ENCODE measurements around the gene PPP1R11. TPM values are rescaled to one million over a fixed set of nuclear protein-coding genes. Genes with fewer than 3 reads are reported as not detected.

Gene PPP1R11
- total and polyA plus RNA-seq, 9 of the 15 experiments (the other 6 are each of a cell fraction or from before 2014, with no cell fraction given), result 17.8 to 94.8 (median 44.6) TPM

GRCh38 chr6:30101444-30102413 lies 34.7 kb downstream of the PPP1R11 start:
- peak; percentile 92 to 95 (median 94) for DNase-seq (ENCODE audit: extremely low read depth in 1 of 4, low spot score in 3 of 4)
- Histone ChIP-seq H3K79me2 (ENCODE audit: control insufficient read depth, insufficient read depth, low read length) (no peaks in the 10 kb centered on the region), H3K27me3 (ENCODE audit: control insufficient read depth in 2 of 2, insufficient read depth in 2 of 2, low read length in 2 of 2) (peaks cover 11 to 25% of the 10 kb centered on the region in 2 experiments; a peak in 4 of 5 replicates), H3K36me3 (ENCODE audit: control insufficient read depth, insufficient read depth, low read length) (no peaks in the 10 kb centered on the region), H3K4me1 (replicated peaks in 1 of 2; ENCODE audit: control insufficient read depth in 2 of 2, insufficient read depth in 2 of 2, low read length in 2 of 2) (peaks cover 35 to 45% of the 10 kb centered on the region in 2 experiments), H3K4me2 (ENCODE audit: insufficient read depth, low read length) (peak overlapping the region; percentile 86), H3K9me1 (ENCODE audit: control insufficient read depth, insufficient read depth, low read length) (no peaks in the 10 kb centered on the region), H3K9ac (ENCODE audit: insufficient read depth in 1 of 2, low read depth in 2 of 2, low read length in 2 of 2) (peak overlapping the region; percentile 40 to 84), H3K4me3 (peak overlapping the region; percentile 35), H3K27ac (ENCODE audit: extremely low read depth, low read depth, low read length) (no peak overlapping the region), H4K20me1 (replicated peaks; ENCODE audit: control insufficient read depth, insufficient read depth, low read length) (no peaks in the 10 kb centered on the region), H3K9me3 (replicated peaks; ENCODE audit: control insufficient read depth, insufficient read depth, low read depth, low read length) (no peaks in the 10 kb centered on the region), H2AFZ (ENCODE audit: low read depth, low read length) (peak overlapping the region; percentile 98)
- peak; percentile 70 for FAIRE-seq
- ATAC-seq, result peak; percentile 97
- no TSS peak for BruUV-seq (replicated peaks)
- ChIA-PET CTCF (ENCODE audit: low intra/inter-chr PET ratio) (interaction anchor here (1.7 to 4.2 kb wide), 3 partner anchors 29 to 295 kb away, joined by 6 to 66 read pairs (median 6); no protein-coding TSS in a partner anchor), POLR2A (interaction anchor here (0.7 to 1.0 kb wide), 4 partner anchors 10 to 30 kb away, joined by 3 to 5 read pairs (median 3); no protein-coding TSS in a partner anchor)
- intact Hi-C loops (cut with micrococcal nuclease), result loop anchor here (2.0 to 10.0 kb wide), 3 partner anchors 35 to 296 kb away; partner anchors contain the start of gene PPP1R11
- in situ Hi-C loops (cut with MboI), result no loop called here
- 3% methylated on average over 43 of the region's 51 CpGs for WGBS (ENCODE audit: insufficient coverage, low coverage, missing lambda C conversion rate)
- TF ChIP-seq RAD21 (CRISPR knock-in tag; conservative IDR thresholded peaks at IDR 0.05 in 1 of 2, IDR thresholded peaks at IDR 0.05 in 1 of 2) (peak in 1 of 2 experiments; percentile 47; a peak in 2 of 4 replicates), ZNF696 (CRISPR knock-in tag; conservative IDR thresholded peaks at IDR 0.05) (no peak), TAF9B (IDR thresholded peaks at IDR 0.05; ENCODE audit: partially characterized antibody) (no peak), CTBP1 (IDR thresholded peaks at IDR 0.05; ENCODE audit: borderline replicate concordance) (0 out of 2 replicates have a peak, but pooled peaks have one; percentile 17), JUND (IDR thresholded peaks at IDR 0.05; ENCODE audit: borderline replicate concordance, low read depth, low read length) (0 out of 2 replicates have a peak, but pooled peaks have one; percentile 23), JUND (tag; IDR thresholded peaks at IDR 0.05; ENCODE audit: borderline replicate concordance, low read depth, low read length) (no peak), RBFOX2 (IDR thresholded peaks at IDR 0.05; ENCODE audit: low read depth, low read length) (peak; percentile 72), NRF1 (conservative IDR thresholded peaks at IDR 0.05 in 1 of 2, IDR thresholded peaks at IDR 0.05 in 1 of 2) (peak; percentile 71 to 78), BDP1 (IDR thresholded peaks at IDR 0.05; ENCODE audit: insufficient read depth, insufficient read length) (no peak), ZNF217 (CRISPR knock-in tag; IDR thresholded peaks at IDR 0.05) (no peak), ZFX (CRISPR knock-in tag; IDR thresholded peaks at IDR 0.05) (peak; percentile 78), NCOA2 (IDR thresholded peaks at IDR 0.05; ENCODE audit: partially characterized antibody in 2 of 2) (no peak), NBN (IDR thresholded peaks at IDR 0.05; ENCODE audit: low read depth) (no peak), RB1 (IDR thresholded peaks at IDR 0.05; ENCODE audit: low read depth) (peak; percentile 41; the same call in 1 of the 2 replicates)
- TF ChIP-seq, protein P1, sequence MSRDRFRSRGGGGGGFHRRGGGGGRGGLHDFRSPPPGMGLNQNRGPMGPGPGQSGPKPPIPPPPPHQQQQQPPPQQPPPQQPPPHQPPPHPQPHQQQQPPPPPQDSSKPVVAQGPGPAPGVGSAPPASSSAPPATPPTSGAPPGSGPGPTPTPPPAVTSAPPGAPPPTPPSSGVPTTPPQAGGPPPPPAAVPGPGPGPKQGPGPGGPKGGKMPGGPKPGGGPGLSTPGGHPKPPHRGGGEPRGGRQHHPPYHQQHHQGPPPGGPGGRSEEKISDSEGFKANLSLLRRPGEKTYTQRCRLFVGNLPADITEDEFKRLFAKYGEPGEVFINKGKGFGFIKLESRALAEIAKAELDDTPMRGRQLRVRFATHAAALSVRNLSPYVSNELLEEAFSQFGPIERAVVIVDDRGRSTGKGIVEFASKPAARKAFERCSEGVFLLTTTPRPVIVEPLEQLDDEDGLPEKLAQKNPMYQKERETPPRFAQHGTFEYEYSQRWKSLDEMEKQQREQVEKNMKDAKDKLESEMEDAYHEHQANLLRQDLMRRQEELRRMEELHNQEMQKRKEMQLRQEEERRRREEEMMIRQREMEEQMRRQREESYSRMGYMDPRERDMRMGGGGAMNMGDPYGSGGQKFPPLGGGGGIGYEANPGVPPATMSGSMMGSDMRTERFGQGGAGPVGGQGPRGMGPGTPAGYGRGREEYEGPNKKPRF (IDR thresholded peaks at IDR 0.05; ENCODE audit: low read depth, low read length), result no peak
- TF ChIP-seq, protein P2, sequence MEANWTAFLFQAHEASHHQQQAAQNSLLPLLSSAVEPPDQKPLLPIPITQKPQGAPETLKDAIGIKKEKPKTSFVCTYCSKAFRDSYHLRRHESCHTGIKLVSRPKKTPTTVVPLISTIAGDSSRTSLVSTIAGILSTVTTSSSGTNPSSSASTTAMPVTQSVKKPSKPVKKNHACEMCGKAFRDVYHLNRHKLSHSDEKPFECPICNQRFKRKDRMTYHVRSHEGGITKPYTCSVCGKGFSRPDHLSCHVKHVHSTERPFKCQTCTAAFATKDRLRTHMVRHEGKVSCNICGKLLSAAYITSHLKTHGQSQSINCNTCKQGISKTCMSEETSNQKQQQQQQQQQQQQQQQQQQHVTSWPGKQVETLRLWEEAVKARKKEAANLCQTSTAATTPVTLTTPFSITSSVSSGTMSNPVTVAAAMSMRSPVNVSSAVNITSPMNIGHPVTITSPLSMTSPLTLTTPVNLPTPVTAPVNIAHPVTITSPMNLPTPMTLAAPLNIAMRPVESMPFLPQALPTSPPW (CRISPR knock-in tag; IDR thresholded peaks at IDR 0.05), result no peak
